Peyer's patch (tissue), 4 donors: Measurements from ENCODE around the gene GMEB2.

Experiments used
- CTCF ChIP-seq, 6 experiments: fragments of 450-650 bp in 4 of 6; fragments of 200-600 bp in 2 of 6; sonication (generic) in 1 of 6; IDR thresholded peaks; one replicate each; pipeline ENCODE4 v1.5.1; 2017 to 2019; ENCODE audit warnings: antibody characterized with exemption in 6 of 6, mild to moderate bottlenecking in 3 of 6, moderate library complexity in 1 of 6
- POLR2A ChIP-seq, 2 donors: fragments of 450-650 bp; IDR thresholded peaks; one replicate each; pipeline ENCODE4 v1.5.1; 2017; ENCODE audit warnings: antibody characterized with exemption in 2 of 2, mild to moderate bottlenecking in 2 of 2, moderate library complexity in 2 of 2

GRCh38 chr20:63576311-63576710 lies 50.6 kb downstream of the GMEB2 start:
- TF ChIP-seq CTCF (IDR thresholded peaks at IDR 0.05) (no peak), POLR2A (IDR thresholded peaks at IDR 0.05) (no peak)
